ENCODE data around the gene TTC19.
"Not testable (repeated sequence)": the region's sequence is repeated elsewhere in the genome, so short reads cannot be mapped to it uniquely, and the experiment has no call there.

Gene TTC19

GRCh38 chr17:15972497-15972951 lies 27.1 kb upstream of the TTC19 start:
- no peak for DNase-seq (ENCODE audit: low spot score)

- no peak for DNase-seq (ENCODE audit: low spot score)
Measured at GRCh38 chr17:15973016-15973415, 26.6 kb upstream of the TTC19 start.

GRCh38 chr17:15973834-15974233 lies 25.8 kb upstream of the TTC19 start:
- no peak for DNase-seq (ENCODE audit: low spot score)

DNA sequence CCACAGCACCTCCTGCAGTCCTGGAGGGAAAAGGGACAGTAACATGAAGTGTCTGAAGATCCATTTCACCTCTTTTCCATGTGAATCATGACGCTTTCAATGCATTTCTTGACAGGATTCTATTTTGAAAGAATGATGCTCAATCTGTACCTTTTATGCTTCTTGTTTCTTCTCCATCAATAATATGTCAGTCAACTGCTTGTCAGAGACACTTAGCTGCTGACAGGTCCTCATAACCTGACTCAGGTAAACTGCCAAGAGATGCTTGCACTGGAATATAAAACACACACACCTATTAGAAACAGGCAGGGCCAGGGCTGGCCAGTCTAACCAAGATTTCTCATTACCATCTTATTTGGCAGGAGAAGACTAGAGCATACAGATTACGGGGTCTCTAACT lies 21.7 kb upstream of the TTC19 start:
- no peak for DNase-seq (ENCODE audit: low spot score)

- DNase-seq (ENCODE audit: low spot score) = no peak
Measured at GRCh38 chr17:15978606-15979005, 21.0 kb upstream of the TTC19 start.

- not testable (repeated sequence) for DNase-seq (ENCODE audit: low spot score)
Measured at GRCh38 chr17:15979013-15979412, 20.6 kb upstream of the TTC19 start.

DNA sequence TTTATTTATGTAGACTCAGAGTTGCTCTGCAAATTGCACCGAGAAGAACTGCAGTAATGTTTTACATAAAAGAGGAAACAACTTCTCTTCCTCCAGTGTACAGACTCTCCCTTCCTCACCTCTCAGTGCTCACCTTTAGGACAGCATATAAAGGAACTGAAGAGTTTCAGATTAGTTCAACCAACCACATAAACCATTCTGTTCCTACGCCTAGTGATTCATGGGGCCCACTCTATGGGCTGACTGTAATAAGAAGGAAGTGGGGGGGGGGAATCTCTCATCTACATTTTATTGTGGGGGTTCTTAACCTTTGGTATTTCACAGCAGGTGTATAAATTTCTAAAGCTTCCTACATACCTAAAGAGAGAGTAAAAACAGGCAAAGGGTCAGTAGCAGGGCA lies 18.4 kb upstream of the TTC19 start:
- no peak for DNase-seq (ENCODE audit: low spot score)

DNA sequence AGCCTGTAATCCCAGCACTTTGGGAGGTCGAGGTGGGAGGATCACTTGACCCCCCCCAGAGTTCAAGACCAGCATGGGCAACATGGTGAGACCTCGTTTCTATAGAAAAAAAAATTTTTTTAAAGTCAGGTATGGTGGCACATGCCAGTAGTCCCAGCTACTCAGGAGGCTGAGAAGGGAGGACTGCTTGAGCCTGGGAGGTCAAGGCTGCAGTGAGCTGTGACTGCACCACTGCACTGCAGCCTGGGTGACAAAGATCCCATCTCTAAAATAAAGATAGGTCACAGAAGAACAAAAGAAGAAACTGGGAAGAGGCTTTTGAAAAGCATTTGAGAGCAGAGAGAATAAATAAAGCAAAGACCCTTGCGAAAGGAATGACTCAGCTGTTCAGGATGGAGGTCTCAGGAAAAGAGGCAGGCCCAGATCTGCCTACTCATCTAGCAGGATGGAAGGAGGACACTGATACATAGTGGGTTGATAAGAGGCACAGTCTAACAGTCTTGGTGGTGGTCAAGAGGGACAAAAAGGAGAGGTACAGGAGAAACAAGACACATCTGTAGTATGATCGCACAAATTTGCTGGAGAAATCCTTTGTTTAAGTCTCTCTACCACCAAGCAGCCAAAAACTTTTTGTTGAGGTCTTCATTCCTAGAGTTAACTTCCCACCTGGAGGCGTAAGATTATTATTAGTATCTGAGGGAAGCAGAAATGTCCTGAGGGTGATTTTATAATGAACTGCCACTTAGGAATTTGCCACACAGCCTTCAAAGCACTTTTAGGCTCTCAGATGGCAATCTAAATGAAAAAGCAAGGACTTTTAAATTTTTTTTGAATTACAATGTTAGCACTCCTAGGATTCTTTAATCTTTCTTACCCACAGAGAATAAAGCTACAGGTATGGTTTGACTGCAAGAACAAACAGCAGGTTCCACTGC lies 17.7 kb upstream of the TTC19 start:
- DNase-seq (ENCODE audit: low spot score) = no peak

- no peak for DNase-seq (ENCODE audit: low spot score)
Measured at GRCh38 chr17:15996322-15996721, 3.3 kb upstream of the TTC19 start.

DNA sequence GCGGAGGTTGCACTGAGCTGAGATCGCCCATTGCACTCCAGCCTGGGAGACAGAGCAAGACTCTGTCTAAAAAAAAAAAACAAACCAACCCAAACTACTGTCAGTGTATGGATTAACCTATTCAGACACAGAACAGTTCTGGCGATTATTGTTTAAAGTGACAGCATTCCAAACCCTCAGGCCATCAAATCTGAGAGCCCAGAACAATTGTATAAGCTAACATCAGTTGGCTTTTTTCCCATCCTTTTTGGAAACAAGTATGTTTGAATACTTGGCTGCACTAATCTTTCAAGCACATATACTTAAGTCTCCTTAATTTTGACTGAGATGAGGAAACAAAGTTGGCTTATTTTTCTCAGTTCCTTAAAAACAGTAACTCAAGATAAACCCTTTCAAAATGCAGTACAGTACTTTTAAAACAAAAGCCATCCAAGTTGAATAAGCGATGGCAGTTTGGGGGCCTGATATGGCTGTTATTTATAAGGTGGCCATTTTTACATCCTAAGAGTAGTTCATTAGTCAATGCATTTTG lies 1.5 kb upstream of the TTC19 start:
- no peak for DNase-seq (ENCODE audit: low spot score)

GRCh38 chr17:15999974-16000827 lies 577 bp downstream of the TTC19 start:
- DNase-seq (ENCODE audit: low spot score) = peak; percentile 18

- no peak for DNase-seq (ENCODE audit: low spot score)
Measured at GRCh38 chr17:16001226-16001897, 1.7 kb downstream of the TTC19 start.

DNA sequence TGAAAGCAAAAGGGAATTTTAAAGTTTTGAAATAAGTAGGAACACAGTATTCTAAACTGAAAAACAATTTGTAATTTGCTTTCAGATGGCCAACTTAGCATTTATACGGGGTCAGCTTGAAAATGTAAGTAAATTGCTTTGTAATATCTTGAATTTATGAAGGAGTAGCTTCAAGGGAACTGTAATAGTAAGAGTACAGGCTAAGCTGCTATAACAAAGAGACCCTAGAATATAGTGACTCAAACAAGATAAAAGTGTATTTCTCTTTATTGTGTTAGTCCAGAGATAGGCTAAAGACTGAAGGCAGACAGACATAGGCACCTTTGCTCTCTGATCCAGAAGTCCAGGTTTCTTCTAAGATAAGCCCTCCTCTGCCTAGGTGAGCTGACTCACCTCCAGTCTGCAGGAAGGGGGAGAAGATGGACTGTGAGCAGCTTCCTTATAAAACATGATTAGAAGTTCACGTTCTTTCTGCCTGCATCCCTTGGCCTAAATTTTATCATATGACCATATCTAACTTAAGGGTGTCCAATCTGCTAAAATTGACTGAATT lies 3.2 kb downstream of the TTC19 start:
- DNase-seq (ENCODE audit: low spot score) = no peak

DNA sequence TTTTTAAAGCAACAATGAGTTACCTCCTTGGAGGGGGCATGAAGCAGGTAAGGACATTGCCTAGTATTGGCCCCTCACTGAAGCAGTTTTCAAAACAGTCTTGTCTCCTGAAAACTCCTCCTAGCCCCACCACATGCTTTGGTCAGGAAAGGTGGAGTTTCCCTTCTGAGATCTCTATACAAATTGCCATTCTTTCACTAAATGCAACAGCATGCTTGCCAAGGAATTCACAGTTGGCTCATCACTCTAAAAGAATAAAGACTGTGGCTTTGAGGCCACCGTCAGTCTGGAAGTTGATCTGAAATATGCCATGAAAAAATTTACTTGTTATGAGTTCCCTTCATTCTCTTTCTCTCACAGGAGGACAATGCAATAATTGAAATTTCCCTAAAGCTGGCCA lies 4.2 kb downstream of the TTC19 start:
- DNase-seq (ENCODE audit: low spot score) = no peak

DNA sequence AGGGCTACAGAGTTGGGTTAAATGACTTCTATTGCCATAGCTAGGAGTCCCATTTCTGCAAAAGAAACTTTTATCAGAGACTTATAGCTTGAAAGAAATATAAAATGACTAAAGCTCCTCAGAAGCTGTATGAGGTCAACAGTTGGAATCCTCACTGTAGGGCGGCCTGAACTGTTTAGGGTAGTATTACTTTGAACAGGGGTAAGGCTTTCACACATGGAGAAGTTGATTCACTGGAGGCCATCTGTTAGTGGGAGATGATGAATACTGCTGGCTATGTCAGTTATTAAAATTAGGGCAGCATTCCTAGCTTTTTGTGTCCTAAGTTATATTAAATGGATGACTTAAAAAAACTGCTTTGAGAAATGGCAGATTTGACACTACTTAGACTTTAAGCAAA lies 6.0 kb downstream of the TTC19 start:
- no peak for DNase-seq (ENCODE audit: low spot score)

DNA sequence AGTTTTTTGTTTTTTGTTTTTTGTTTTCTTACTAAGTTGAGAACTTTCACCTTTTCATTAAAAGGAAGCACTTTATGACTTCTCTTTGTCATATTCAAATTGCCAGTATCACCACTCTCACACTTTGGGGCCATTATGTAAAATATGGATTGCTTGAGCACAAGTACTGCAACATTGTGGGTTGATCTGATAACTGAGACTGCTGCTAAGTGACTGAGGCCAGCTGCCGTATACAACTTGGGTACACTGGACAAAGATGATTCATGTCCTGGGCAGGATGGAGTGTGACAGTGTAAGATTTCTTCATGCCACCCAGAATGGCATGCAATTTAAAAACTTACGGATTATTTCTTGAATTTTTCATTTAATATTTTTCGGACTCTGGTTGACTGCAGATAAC lies 7.8 kb downstream of the TTC19 start:
- DNase-seq (ENCODE audit: low spot score) = no peak

GRCh38 chr17:16013943-16014407 lies 14.4 kb downstream of the TTC19 start:
- no peak for DNase-seq (ENCODE audit: low spot score)

DNA sequence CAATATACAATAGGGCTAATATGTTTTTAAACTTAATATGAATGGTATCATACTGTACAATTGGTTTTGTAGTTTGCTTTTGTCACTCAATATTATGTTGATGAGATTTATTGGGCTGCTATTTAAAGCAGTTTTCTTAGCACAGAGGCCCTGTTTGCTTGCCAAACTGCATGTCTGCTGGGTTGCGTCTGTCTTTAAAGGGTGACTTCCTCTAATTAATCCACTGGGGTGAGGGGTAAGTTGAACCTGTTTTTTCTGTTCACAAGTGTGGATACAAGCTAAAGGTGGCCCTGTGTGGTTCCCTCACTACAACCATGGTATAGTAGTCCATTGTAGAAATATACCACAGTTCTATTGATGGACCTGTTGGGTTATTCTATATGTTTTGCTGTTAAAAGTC lies 19.7 kb downstream of the TTC19 start:
- no peak for DNase-seq (ENCODE audit: low spot score)

GRCh38 chr17:16023881-16024280 lies 24.3 kb downstream of the TTC19 start:
- no peak for DNase-seq (ENCODE audit: low spot score)

GRCh38 chr17:16025202-16025601 lies 25.6 kb downstream of the TTC19 start:
- DNase-seq (ENCODE audit: low spot score) = no peak

- no peak for DNase-seq (ENCODE audit: low spot score)
Measured at GRCh38 chr17:16026895-16027294, 27.3 kb downstream of the TTC19 start.

All from HuH-7.5 (cell line).